ENCODE measurements around the gene CAVIN4. TPM values are rescaled to one million over a fixed set of nuclear protein-coding genes. Genes with fewer than 3 reads are reported as not detected.
A peak's percentile ranks its signal among the peaks of the same experiment; 100 is the strongest.

The CAVIN4 gene
- total and polyA plus RNA-seq, 4 experiments from 2014 or later = 0.19 to 0.41 TPM; not detected in 2

DNA sequence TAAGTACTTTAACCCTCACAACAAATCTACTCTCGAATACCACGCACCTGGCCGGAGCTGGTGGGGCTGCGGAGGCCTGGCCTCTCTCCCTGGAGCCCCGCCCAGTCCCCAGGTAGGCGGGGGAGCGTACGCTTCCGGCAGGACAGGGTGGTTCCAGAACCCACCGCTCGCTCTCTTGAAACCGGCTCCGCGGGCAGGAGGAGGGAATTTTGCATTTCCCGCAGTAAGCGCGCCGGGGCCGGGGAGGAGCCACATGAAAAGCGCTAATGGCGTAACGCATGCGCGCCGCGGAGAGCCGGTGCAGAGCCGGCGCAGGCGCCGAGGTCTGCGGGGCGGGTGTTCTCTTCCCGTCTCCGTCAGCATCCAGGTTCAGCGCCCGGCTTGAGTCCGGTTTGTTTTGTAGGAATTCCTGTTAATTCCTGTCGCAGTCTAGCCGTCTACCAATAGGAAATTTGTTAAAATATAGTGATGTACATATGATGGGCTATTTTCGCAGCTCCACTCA is 20.8 kb downstream of the CAVIN4 start:
- DNase-seq = peak; percentile 77 to 83 (median 81)
- Mint-ChIP-seq H3K9me3 (no peaks in the 10 kb centered on the region), H3K27ac (peak overlapping the region; percentile 16 to 93 (median 58)), H3K27me3 (peaks cover 0 to 3% of the 10 kb centered on the region in 2 donors), H3K4me1 (peaks cover 14 to 34% (median 27%) of the 10 kb centered on the region in 4 donors), H3K36me3 (no peaks in the 10 kb centered on the region), H3K4me3 (peak overlapping the region; percentile 72 to 88 (median 86))
- no peaks in the 10 kb centered on the region for H3K9me3 ChIP-seq (ENCODE audit: control insufficient read depth in 1 of 2, low read length in 2 of 2)
- H3K36me3 ChIP-seq (ENCODE audit: insufficient read depth, low read length) = no peaks in the 10 kb centered on the region
- POLR2A ChIA-PET (ENCODE audit: partially characterized antibody) = interaction anchor here (2.1 kb wide), 1 partner anchor 172 kb away, joined by 6 read pairs; the partner anchor contains the start of gene MSANTD3
- no peaks in the 10 kb centered on the region for H3K27me3 ChIP-seq (ENCODE audit: insufficient read depth, low read length)
- H3K4me3 ChIP-seq (ENCODE audit: low read length in 2 of 2) = peak overlapping the region in 1 of 2 donors; percentile 59
- peaks cover 15% of the 10 kb centered on the region for H3K4me1 ChIP-seq (ENCODE audit: insufficient read depth, low read length)
- H3K27ac ChIP-seq (ENCODE audit: low read depth, low read length) = peak overlapping the region; percentile 49
- intact Hi-C loops (cut with micrococcal nuclease) = loop anchor here (5.0 to 10.0 kb wide), 6 partner anchors 171 to 799 kb away; partner anchors contain the start of genes ERP44, INVS, MRPL50 and MSANTD3
- CTCF ChIA-PET (ENCODE audit: partially characterized antibody) = interaction anchor here (0.7 to 3.4 kb wide), 3 partner anchors 17 to 713 kb away, joined by 3 to 13 read pairs (median 4); no protein-coding TSS in a partner anchor

DNA sequence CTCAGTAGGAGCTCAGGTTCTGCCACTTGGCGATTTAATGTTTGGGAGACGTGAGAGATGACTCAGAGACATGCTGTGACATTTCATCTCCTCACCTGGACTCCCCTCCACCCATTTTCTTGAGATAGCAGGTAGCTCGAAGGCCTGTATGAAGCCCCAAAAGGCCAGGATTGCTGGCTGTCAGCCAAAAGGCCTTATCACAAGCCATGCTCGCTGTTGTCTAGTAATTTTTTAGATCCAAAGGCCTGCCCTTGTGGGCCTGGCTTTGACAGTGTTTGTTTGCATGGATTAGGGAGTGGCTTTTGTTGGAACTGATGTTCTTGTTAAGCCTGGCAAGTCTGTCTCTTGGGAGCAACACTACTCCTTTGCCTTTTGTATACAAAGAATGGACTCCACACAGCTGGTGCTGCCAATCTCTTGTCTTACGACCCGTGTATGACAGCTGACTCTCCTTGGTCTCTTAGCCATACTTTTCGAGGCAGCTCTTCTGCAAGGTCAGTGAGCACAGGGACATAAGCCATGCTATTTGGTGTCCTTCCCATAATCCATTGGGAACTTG is 22.7 kb downstream of the CAVIN4 start:
- Mint-ChIP-seq H3K36me3 (no peaks in the 10 kb centered on the region), H3K9me3 (no peaks in the 10 kb centered on the region), H3K27ac (no peak overlapping the region), H3K27me3 (peaks cover 0 to 3% of the 10 kb centered on the region in 2 donors), H3K4me3 (peak overlapping the region in 1 of 8 donors; percentile 2), H3K4me1 (peaks cover 14 to 34% (median 25%) of the 10 kb centered on the region in 4 donors)
- POLR2A ChIA-PET (ENCODE audit: partially characterized antibody) = interaction anchor here (0.5 kb wide), 1 partner anchor 426 kb away, joined by 4 read pairs; no protein-coding TSS in a partner anchor
- Histone ChIP-seq H3K36me3 (ENCODE audit: insufficient read depth, low read length) (no peaks in the 10 kb centered on the region), H3K4me1 (ENCODE audit: insufficient read depth, low read length) (peaks cover 15% of the 10 kb centered on the region), H3K27me3 (ENCODE audit: insufficient read depth, low read length) (no peaks in the 10 kb centered on the region), H3K4me3 (ENCODE audit: low read length in 2 of 2) (no peak overlapping the region), H3K27ac (ENCODE audit: low read depth, low read length) (no peak overlapping the region), H3K9me3 (ENCODE audit: control insufficient read depth in 1 of 2, low read length in 2 of 2) (no peaks in the 10 kb centered on the region)
- CTCF ChIA-PET (ENCODE audit: partially characterized antibody) = interaction anchor here (1.1 to 2.4 kb wide), 5 partner anchors 9 to 711 kb away, joined by 3 to 7 read pairs (median 5); no protein-coding TSS in a partner anchor
- intact Hi-C loops (cut with micrococcal nuclease) = no loop called here
- no peak for DNase-seq

DNA sequence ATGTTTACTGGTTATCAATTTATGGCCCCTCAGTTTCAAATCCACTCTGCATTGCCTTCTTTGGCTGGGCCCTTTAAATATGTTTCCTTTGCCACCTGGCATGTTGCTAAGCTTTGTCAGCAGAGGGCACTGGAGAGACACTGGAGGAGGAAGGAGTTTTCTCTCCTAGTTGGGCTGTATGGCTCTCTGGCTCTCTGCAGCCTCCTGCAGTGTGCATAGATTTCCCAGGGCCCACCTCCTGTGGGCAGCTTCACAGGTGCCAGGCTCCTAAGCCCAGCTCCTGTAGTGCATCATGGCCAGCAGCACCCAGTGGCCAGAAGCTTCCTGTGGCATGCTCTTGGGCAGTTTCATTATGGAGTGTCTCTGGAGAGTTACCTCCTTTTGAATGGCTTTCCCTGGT is 23.3 kb downstream of the CAVIN4 start:
- Histone ChIP-seq H3K4me3 (ENCODE audit: low read length in 2 of 2) (no peak overlapping the region), H3K36me3 (ENCODE audit: insufficient read depth, low read length) (no peaks in the 10 kb centered on the region), H3K9me3 (ENCODE audit: control insufficient read depth in 1 of 2, low read length in 2 of 2) (no peaks in the 10 kb centered on the region), H3K27ac (ENCODE audit: low read depth, low read length) (no peak overlapping the region), H3K4me1 (ENCODE audit: insufficient read depth, low read length) (peaks cover 15% of the 10 kb centered on the region), H3K27me3 (ENCODE audit: insufficient read depth, low read length) (no peaks in the 10 kb centered on the region)
- Mint-ChIP-seq H3K4me1 (peaks cover 13 to 29% (median 20%) of the 10 kb centered on the region in 4 donors), H3K4me3 (peak overlapping the region in 2 of 8 donors; percentile 21 to 52), H3K27ac (peak overlapping the region in 2 of 7 donors; percentile 16 to 49), H3K27me3 (peaks cover 0 to 3% of the 10 kb centered on the region in 2 donors), H3K36me3 (no peaks in the 10 kb centered on the region), H3K9me3 (no peaks in the 10 kb centered on the region)
- ChIA-PET CTCF (ENCODE audit: partially characterized antibody) (interaction anchor here (0.7 to 2.4 kb wide), 10 partner anchors 9 to 797 kb away, joined by 3 to 7 read pairs (median 4); partner anchors contain the start of gene MRPL50), POLR2A (ENCODE audit: partially characterized antibody) (interaction anchor here (0.5 kb wide), 1 partner anchor 427 kb away, joined by 4 read pairs; no protein-coding TSS in a partner anchor)
- intact Hi-C loops (cut with micrococcal nuclease) = no loop called here
- peak; percentile 19 to 37 (median 22) for DNase-seq

DNA sequence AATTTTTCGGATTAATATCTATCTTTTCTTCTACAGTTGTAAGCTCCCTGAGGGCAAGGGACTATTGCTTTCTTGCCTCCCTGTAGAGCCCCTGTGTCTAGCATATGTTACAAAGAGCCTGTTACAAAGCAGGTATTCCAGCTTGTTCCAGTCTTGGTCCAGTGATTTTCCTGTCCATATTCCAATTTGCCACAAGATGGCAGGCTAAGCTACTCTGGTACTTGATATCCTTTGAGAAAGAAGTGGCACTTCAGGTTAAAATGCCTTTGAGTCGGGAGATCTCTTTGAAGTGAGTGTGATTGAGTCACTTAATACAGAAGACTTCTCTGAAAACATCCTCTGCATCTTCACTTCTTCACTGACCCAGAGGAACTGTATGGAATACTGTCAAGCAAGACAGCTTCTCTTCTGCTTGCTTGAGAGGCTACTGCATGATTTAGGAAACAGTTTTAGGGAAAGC is 24.5 kb downstream of the CAVIN4 start:
- no peak overlapping the region for H3K27ac Mint-ChIP-seq
- intact Hi-C loops (cut with micrococcal nuclease) = no loop called here
- DNase-seq = no peak

GRCh38 chr9:100605405-100605804 is 27.5 kb downstream of the CAVIN4 start:
- H3K9me3 Mint-ChIP-seq = no peaks in the 10 kb centered on the region
- peaks cover 0 to 4% (median 3%) of the 10 kb centered on the region in 4 donors for H3K4me1 Mint-ChIP-seq
- H3K27me3 Mint-ChIP-seq = peaks cover 0 to 3% of the 10 kb centered on the region in 2 donors
- no peak for DNase-seq
- Histone ChIP-seq H3K4me1 (ENCODE audit: insufficient read depth, low read length) (no peaks in the 10 kb centered on the region), H3K36me3 (ENCODE audit: insufficient read depth, low read length) (no peaks in the 10 kb centered on the region), H3K9me3 (ENCODE audit: control insufficient read depth in 1 of 2, low read length in 2 of 2) (no peaks in the 10 kb centered on the region), H3K27ac (ENCODE audit: low read depth, low read length) (no peak overlapping the region), H3K4me3 (ENCODE audit: low read length in 2 of 2) (no peak overlapping the region), H3K27me3 (ENCODE audit: insufficient read depth, low read length) (no peaks in the 10 kb centered on the region)
- ChIA-PET POLR2A (ENCODE audit: partially characterized antibody) (no interaction called here), CTCF (ENCODE audit: partially characterized antibody) (no interaction called here)
- no peak overlapping the region for H3K27ac Mint-ChIP-seq
- H3K4me3 Mint-ChIP-seq = no peak overlapping the region
- intact Hi-C loops (cut with micrococcal nuclease) = no loop called here
- H3K36me3 Mint-ChIP-seq = no peaks in the 10 kb centered on the region

More for the DNA sequence above, 24.5 kb downstream of the CAVIN4 start:
- no peak overlapping the region for H3K27ac ChIP-seq (ENCODE audit: low read depth, low read length)
- H3K36me3 Mint-ChIP-seq = no peaks in the 10 kb centered on the region
- ChIA-PET POLR2A (ENCODE audit: partially characterized antibody) (no interaction called here), CTCF (ENCODE audit: partially characterized antibody) (interaction anchor here (1.0 to 2.4 kb wide), 8 partner anchors 8 to 709 kb away, joined by 3 to 10 read pairs (median 4); no protein-coding TSS in a partner anchor)
- H3K4me3 ChIP-seq (ENCODE audit: low read length in 2 of 2) = no peak overlapping the region
- H3K27me3 Mint-ChIP-seq = peaks cover 0 to 3% of the 10 kb centered on the region in 2 donors
- no peaks in the 10 kb centered on the region for H3K9me3 Mint-ChIP-seq
- H3K9me3 ChIP-seq (ENCODE audit: control insufficient read depth in 1 of 2, low read length in 2 of 2) = no peaks in the 10 kb centered on the region
- peaks cover 13 to 24% (median 19%) of the 10 kb centered on the region in 4 donors for H3K4me1 Mint-ChIP-seq
- H3K36me3 ChIP-seq (ENCODE audit: insufficient read depth, low read length) = no peaks in the 10 kb centered on the region
- no peaks in the 10 kb centered on the region for H3K27me3 ChIP-seq (ENCODE audit: insufficient read depth, low read length)
- no peak overlapping the region for H3K4me3 Mint-ChIP-seq
- H3K4me1 ChIP-seq (ENCODE audit: insufficient read depth, low read length) = peaks cover 15% of the 10 kb centered on the region

- intact Hi-C loops (cut with micrococcal nuclease) = no loop called here
- no peak overlapping the region for H3K4me3 ChIP-seq (ENCODE audit: low read length in 2 of 2)
- no peaks in the 10 kb centered on the region for H3K9me3 ChIP-seq (ENCODE audit: control insufficient read depth in 1 of 2, low read length in 2 of 2)
- H3K36me3 ChIP-seq (ENCODE audit: insufficient read depth, low read length) = no peaks in the 10 kb centered on the region
- H3K9me3 Mint-ChIP-seq = peaks cover 0 to 28% (median 19%) of the 10 kb centered on the region in 8 donors
- H3K4me1 Mint-ChIP-seq = no peaks in the 10 kb centered on the region
- H3K4me1 ChIP-seq (ENCODE audit: insufficient read depth, low read length) = no peaks in the 10 kb centered on the region
- peaks cover 0 to 1% of the 10 kb centered on the region in 2 donors for H3K36me3 Mint-ChIP-seq
- peaks cover 10% of the 10 kb centered on the region in 2 donors for H3K27me3 Mint-ChIP-seq
- no peaks in the 10 kb centered on the region for H3K27me3 ChIP-seq (ENCODE audit: insufficient read depth, low read length)
- no peak overlapping the region for H3K27ac Mint-ChIP-seq
- CTCF ChIA-PET (ENCODE audit: partially characterized antibody) = no interaction called here
- POLR2A ChIA-PET (ENCODE audit: partially characterized antibody) = no interaction called here
- no peak for DNase-seq
- no peak overlapping the region for H3K27ac ChIP-seq (ENCODE audit: low read depth, low read length)
- no peak overlapping the region for H3K4me3 Mint-ChIP-seq
Measured at GRCh38 chr9:100619194-100619593, 41.3 kb downstream of the CAVIN4 start.

DNA sequence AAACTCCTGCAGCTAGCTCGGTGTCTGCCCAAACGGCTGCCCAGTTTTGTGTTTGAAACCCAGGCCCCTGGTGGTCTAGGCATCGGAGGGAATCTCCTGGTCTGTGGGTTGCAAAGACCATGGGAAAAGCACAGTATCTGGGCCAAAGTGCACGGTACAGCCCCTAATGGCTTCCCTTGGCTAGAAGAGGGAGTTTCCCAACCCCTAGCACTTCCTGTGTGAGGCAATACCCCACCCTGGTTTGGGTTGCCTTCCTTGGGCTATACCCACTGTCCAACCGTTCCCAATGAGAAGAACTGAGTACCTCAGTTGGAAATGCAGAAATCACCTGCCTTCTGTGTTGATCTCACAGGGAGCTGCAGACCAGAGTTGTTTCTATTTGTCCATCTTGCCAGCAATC is 41.8 kb downstream of the CAVIN4 start:
- H3K27ac Mint-ChIP-seq = no peak overlapping the region
- Histone ChIP-seq H3K27ac (ENCODE audit: low read depth, low read length) (no peak overlapping the region), H3K4me3 (ENCODE audit: low read length in 2 of 2) (no peak overlapping the region), H3K27me3 (ENCODE audit: insufficient read depth, low read length) (no peaks in the 10 kb centered on the region), H3K36me3 (ENCODE audit: insufficient read depth, low read length) (no peaks in the 10 kb centered on the region), H3K9me3 (ENCODE audit: control insufficient read depth in 1 of 2, low read length in 2 of 2) (no peaks in the 10 kb centered on the region), H3K4me1 (ENCODE audit: insufficient read depth, low read length) (no peaks in the 10 kb centered on the region)
- H3K27me3 Mint-ChIP-seq = peaks cover 10% of the 10 kb centered on the region in 2 donors
- H3K9me3 Mint-ChIP-seq = peaks cover 0 to 28% (median 19%) of the 10 kb centered on the region in 8 donors
- no peaks in the 10 kb centered on the region for H3K4me1 Mint-ChIP-seq
- peaks cover 0 to 1% of the 10 kb centered on the region in 2 donors for H3K36me3 Mint-ChIP-seq
- intact Hi-C loops (cut with micrococcal nuclease) = no loop called here
- no peak overlapping the region for H3K4me3 Mint-ChIP-seq
- POLR2A ChIA-PET (ENCODE audit: partially characterized antibody) = no interaction called here
- CTCF ChIA-PET (ENCODE audit: partially characterized antibody) = no interaction called here
- no peak for DNase-seq
